Astrocyte (in vitro differentiated cells and primary cell): ENCODE results near the gene SPOCK1. TPM values are rescaled to one million over a fixed set of nuclear protein-coding genes. Genes with fewer than 3 reads are reported as not detected.

ENCODE experiments used
- DNase-seq: peaks from one replicate; pipeline ENCODE4 v3.0.0-alpha.2; 2010; ENCODE audit warnings: low read depth
- FAIRE-seq: peaks from 2 replicates; lab custom pipeline; 2011; peaks lifted over from hg19 to GRCh38; lab: Jason Lieb, UNC
- H2AFZ ChIP-seq: 2 replicates; pipeline ENCODE4 v1.6.0; 2012; ENCODE audit warnings: low read depth, low read length, inconsistent platforms
- H3K27ac ChIP-seq: 2 replicates; pipeline ENCODE4 v1.5.1; 2011; ENCODE audit warnings: low read depth, low read length, inconsistent platforms
- H3K27me3 ChIP-seq: 2 replicates; pipeline ENCODE4 v1.6.0; 2011; ENCODE audit warnings: low read length, inconsistent platforms; ENCODE audit not compliant: insufficient read depth
- H3K36me3 ChIP-seq: 2 replicates; pipeline ENCODE4 v1.5.1; 2011; ENCODE audit warnings: low read length, inconsistent platforms; ENCODE audit not compliant: insufficient read depth
- H3K4me1 ChIP-seq: 2 replicates; pipeline ENCODE4 v1.5.1; 2011; ENCODE audit warnings: low read length, inconsistent platforms; ENCODE audit not compliant: insufficient read depth
- H3K4me2 ChIP-seq: 2 replicates; pipeline ENCODE4 v1.6.0; 2012; ENCODE audit warnings: low read length, inconsistent platforms
- H3K4me3 ChIP-seq: 2 replicates; pipeline ENCODE4 v1.5.1; 2011; ENCODE audit warnings: low read depth, mild to moderate bottlenecking, low read length, inconsistent platforms; ENCODE audit not compliant: insufficient read depth
- H3K79me2 ChIP-seq: 2 replicates; pipeline ENCODE4 v1.6.0; 2012; ENCODE audit warnings: mild to moderate bottlenecking, low read length, inconsistent platforms; ENCODE audit not compliant: insufficient read depth
- H3K9ac ChIP-seq: 2 replicates; pipeline ENCODE4 v1.6.0; 2012; ENCODE audit warnings: mild to moderate bottlenecking, low read length, inconsistent platforms
- H3K9me3 ChIP-seq: 2 replicates; pipeline ENCODE4 v1.5.1; 2012; ENCODE audit warnings: low read depth, mild to moderate bottlenecking, low read length, inconsistent platforms; ENCODE audit not compliant: insufficient read depth
- H4K20me1 ChIP-seq: 2 replicates; pipeline ENCODE4 v1.6.0; 2012; ENCODE audit warnings: low read length, inconsistent platforms; ENCODE audit not compliant: insufficient read depth
- H3K27ac Mint-ChIP-seq: one replicate; pipeline ENCODE4 v1.8.0; 2021; ENCODE audit warnings: mild to moderate bottlenecking, mixed read lengths; ENCODE audit not compliant: unreplicated experiment
- H3K27me3 Mint-ChIP-seq: one replicate; pipeline ENCODE4 v1.8.0; 2021; ENCODE audit warnings: low read depth, mixed read lengths; ENCODE audit not compliant: unreplicated experiment
- H3K36me3 Mint-ChIP-seq: one replicate; pipeline ENCODE4 v1.8.0; 2021; ENCODE audit warnings: low read depth, mixed read lengths; ENCODE audit not compliant: unreplicated experiment
- H3K4me1 Mint-ChIP-seq: one replicate; pipeline ENCODE4 v1.8.0; 2021; ENCODE audit warnings: low read depth, mixed read lengths; ENCODE audit not compliant: unreplicated experiment
- H3K4me3 Mint-ChIP-seq: one replicate; pipeline ENCODE4 v1.8.0; 2021; ENCODE audit warnings: mild to moderate bottlenecking, moderate library complexity, mixed read lengths; ENCODE audit not compliant: unreplicated experiment
- H3K9me3 Mint-ChIP-seq: one replicate; pipeline ENCODE4 v1.8.0; 2021; ENCODE audit warnings: mild to moderate bottlenecking, mixed read lengths; ENCODE audit not compliant: unreplicated experiment
- CTCF ChIP-seq: IDR thresholded peaks from 2 replicates; pipeline ENCODE4 v1.5.1; 2011; ENCODE audit warnings: low read depth, mild to moderate bottlenecking, inconsistent platforms, low read length, moderate library complexity; ENCODE audit not compliant: insufficient read depth
- EZH2 ChIP-seq: IDR thresholded peaks from 2 replicates; pipeline ENCODE4 v1.6.1; 2012; ENCODE audit warnings: mild to moderate bottlenecking, low read length, inconsistent platforms; ENCODE audit not compliant: insufficient read depth
- total RNA-seq: library from RNA; stranded (reverse); gene quantifications from 2 replicates; pipeline ENCODE4 v1.2.1, GENCODE V29; 2021

The SPOCK1 gene
- total RNA-seq, 1 donor from 2014 or later, result 53.5 TPM

GRCh38 chr5:137403869-137404268, 95.3 kb downstream of the SPOCK1 start:
- Histone ChIP-seq H4K20me1 (peaks cover 84% of the 10 kb centered on the region), H3K4me1 (no peaks in the 10 kb centered on the region)
- H3K4me3 Mint-ChIP-seq, result no peak overlapping the region

GRCh38 chr5:137402436-137403187, 96.5 kb downstream of the SPOCK1 start:
- no peaks in the 10 kb centered on the region for H3K4me1 Mint-ChIP-seq
- DNase-seq (no peak), FAIRE-seq (no peak)
- no peak overlapping the region for H3K27ac ChIP-seq
- H3K9me3 Mint-ChIP-seq, result no peaks in the 10 kb centered on the region
- no peak overlapping the region for H2AFZ ChIP-seq
- H3K9me3 ChIP-seq, result no peaks in the 10 kb centered on the region
- no peaks in the 10 kb centered on the region for H3K36me3 ChIP-seq
- no peak overlapping the region for H3K4me3 Mint-ChIP-seq
- no peaks in the 10 kb centered on the region for H3K27me3 ChIP-seq
- H3K9ac ChIP-seq, result no peak overlapping the region
- no peak overlapping the region for H3K4me2 ChIP-seq
- H3K4me1 ChIP-seq, result no peaks in the 10 kb centered on the region
- no peak overlapping the region for H3K4me3 ChIP-seq
- no peak for TF ChIP-seq EZH2
- TF ChIP-seq CTCF, result no peak
- no peaks in the 10 kb centered on the region for H3K36me3 Mint-ChIP-seq
- no peak overlapping the region for H3K27ac Mint-ChIP-seq
- peaks cover 12% of the 10 kb centered on the region for H3K27me3 Mint-ChIP-seq
- peaks cover 52% of the 10 kb centered on the region for H3K79me2 ChIP-seq
- H4K20me1 ChIP-seq, result peaks cover 82% of the 10 kb centered on the region

More at GRCh38 chr5:137403869-137404268, 95.3 kb downstream of the SPOCK1 start:
- Mint-ChIP-seq H3K4me1 (no peaks in the 10 kb centered on the region), H3K9me3 (no peaks in the 10 kb centered on the region), H3K36me3 (no peaks in the 10 kb centered on the region), H3K27me3 (peaks cover 14% of the 10 kb centered on the region), H3K27ac (no peak overlapping the region)
- no peaks in the 10 kb centered on the region for H3K36me3 ChIP-seq
- no peak overlapping the region for H3K4me3 ChIP-seq
- no peak overlapping the region for H3K9ac ChIP-seq
- no peak overlapping the region for H3K27ac ChIP-seq
- H3K9me3 ChIP-seq, result no peaks in the 10 kb centered on the region
- H3K4me2 ChIP-seq, result no peak overlapping the region
- DNase-seq, result no peak
- TF ChIP-seq EZH2 (no peak), CTCF (no peak)
- H3K79me2 ChIP-seq, result peaks cover 57% of the 10 kb centered on the region
- FAIRE-seq, result no peak
- no peaks in the 10 kb centered on the region for H3K27me3 ChIP-seq
- H2AFZ ChIP-seq, result no peak overlapping the region

- H3K4me1 ChIP-seq, result no peaks in the 10 kb centered on the region
- peaks cover 14% of the 10 kb centered on the region for H3K27me3 Mint-ChIP-seq
- H3K4me3 Mint-ChIP-seq, result no peak overlapping the region
- H3K27ac ChIP-seq, result no peak overlapping the region
- H3K27me3 ChIP-seq, result no peaks in the 10 kb centered on the region
- H4K20me1 ChIP-seq, result peaks cover 82% of the 10 kb centered on the region
- no peak overlapping the region for H2AFZ ChIP-seq
- H3K9me3 ChIP-seq, result no peaks in the 10 kb centered on the region
- DNase-seq, result no peak
- H3K9me3 Mint-ChIP-seq, result no peaks in the 10 kb centered on the region
- no peak for FAIRE-seq
- H3K36me3 Mint-ChIP-seq, result no peaks in the 10 kb centered on the region
- no peak overlapping the region for H3K27ac Mint-ChIP-seq
- H3K9ac ChIP-seq, result no peak overlapping the region
- no peak overlapping the region for H3K4me3 ChIP-seq
- no peaks in the 10 kb centered on the region for H3K36me3 ChIP-seq
- peaks cover 52% of the 10 kb centered on the region for H3K79me2 ChIP-seq
- H3K4me1 Mint-ChIP-seq, result no peaks in the 10 kb centered on the region
- H3K4me2 ChIP-seq, result no peak overlapping the region
- TF ChIP-seq CTCF (no peak), EZH2 (no peak)
Measured at GRCh38 chr5:137401946-137402345, 97.2 kb downstream of the SPOCK1 start.
